IPS DF 19.7 (cell line): ENCODE data around the gene KIFC3.
"Not testable (repeated sequence)": the region's sequence is repeated elsewhere in the genome, so short reads cannot be mapped to it uniquely, and the experiment has no call there.

Experiments used
- DNase-seq: peaks from one replicate; pipeline ENCODE4 v3.0.0-alpha.2; 2013; ENCODE audit warnings: low read depth, low spot score

The KIFC3 gene

GRCh38 chr16:57722651-57723050 lies 79.6 kb downstream of the KIFC3 start:
- DNase-seq, result no peak

DNA sequence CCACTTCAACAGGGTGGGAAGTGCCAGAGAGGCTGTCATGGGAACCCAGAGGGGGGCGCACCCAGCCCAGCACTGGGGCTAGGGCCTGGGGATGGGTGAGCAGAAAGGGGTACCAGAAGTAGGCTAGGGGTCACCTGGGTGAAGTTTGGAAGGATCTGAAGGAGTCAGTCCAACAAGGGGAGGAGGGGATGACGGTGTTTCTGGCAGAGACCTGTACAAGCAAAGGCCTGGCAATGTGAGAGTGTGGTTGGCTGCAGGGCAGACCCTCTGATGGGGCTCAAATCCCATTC lies 80.1 kb downstream of the KIFC3 start:
- DNase-seq, result no peak

GRCh38 chr16:57721356-57722209 lies 80.7 kb downstream of the KIFC3 start:
- no peak for DNase-seq

DNA sequence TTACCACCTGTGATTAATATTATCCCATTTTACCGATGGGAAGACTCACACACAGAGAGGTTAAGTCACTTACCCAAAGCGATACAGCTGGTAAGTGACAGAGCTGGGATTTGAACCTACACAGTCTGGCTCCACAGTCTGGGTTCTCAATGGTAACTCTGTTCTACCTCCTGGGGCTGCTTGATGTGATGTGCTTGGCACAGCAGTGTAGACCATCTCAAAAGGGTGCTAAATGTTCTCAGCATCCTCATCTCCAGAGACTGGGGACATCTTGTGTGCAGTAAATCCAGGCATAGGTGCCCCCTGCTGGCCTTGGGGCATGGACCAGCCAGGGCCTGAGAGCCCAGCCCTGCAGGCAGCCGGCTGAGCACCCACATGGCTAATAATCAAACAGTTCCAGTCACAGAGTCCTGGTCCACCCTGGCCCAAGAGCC lies 82.1 kb downstream of the KIFC3 start:
- no peak for DNase-seq

- no peak for DNase-seq
These were observed 88.2 kb downstream of the KIFC3 start for GRCh38 chr16:57714047-57714446.

GRCh38 chr16:57713596-57713995 lies 88.7 kb downstream of the KIFC3 start:
- DNase-seq, result no peak

GRCh38 chr16:57712569-57712968 lies 89.7 kb downstream of the KIFC3 start:
- DNase-seq, result not testable (repeated sequence)

DNA sequence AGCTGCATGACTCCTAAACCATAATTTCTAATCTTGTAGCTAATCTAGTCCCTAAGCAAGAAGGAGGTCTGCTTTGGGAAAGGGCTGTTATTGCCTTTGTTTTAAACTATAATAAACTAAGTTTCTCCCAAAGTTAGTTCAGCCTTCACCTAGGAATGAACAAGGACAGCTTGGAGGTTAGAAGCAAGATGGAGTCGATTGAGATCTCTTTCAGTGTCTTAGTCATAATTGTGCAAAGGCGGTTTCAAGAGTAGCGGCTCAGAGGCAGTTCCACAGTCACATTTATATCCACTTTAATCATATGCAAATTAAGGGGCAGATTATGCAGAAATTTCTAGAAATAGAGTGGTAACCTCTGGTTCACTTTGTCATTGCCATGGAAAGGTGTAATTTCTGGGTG lies 90.3 kb downstream of the KIFC3 start:
- no peak for DNase-seq

DNA sequence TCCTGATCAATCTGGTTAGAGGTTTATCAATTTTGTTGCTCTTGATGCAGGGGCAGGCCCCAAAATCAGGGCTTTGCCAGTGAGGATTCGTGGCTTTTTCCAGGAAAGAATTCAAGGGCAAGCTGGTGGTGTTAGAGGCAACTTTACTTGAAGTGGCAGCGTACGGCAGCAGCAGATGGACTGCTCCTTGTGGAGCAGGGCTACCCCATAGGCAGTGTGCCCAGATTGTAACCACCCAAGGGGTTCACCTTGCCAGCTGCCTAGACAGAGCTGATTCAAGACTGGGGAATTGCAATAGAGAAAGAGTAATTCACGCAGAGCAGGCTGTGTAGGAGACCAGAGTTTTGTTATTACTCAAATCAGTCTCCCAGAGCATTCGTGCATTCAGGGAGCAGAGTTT lies 90.9 kb downstream of the KIFC3 start:
- no peak for DNase-seq

DNA sequence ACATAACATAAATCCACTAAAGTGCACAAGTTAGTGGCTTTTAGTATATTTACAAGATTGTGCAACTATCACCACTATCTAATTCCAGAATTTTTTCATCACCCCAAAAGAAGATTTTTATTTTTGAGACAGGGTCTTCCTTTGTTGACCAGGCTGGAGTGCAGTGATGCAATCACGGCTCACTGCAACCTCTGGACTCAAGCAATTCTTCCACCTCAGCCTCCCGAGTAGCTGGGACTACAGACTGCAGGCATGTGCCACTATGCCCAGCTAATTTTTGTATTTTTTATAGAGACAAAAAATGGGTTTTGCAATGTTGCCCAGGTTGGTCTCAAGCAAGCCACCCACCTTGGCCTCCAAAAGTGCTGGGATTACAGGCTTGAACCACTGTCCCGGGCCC lies 92.6 kb downstream of the KIFC3 start:
- DNase-seq, result no peak
